GM19324 (cell line): ENCODE results near the gene ZNRF2.
"Not testable (repeated sequence)": the region's sequence is repeated elsewhere in the genome, so short reads cannot be mapped to it uniquely, and the experiment has no call there.

ENCODE experiments used
- ATAC-seq: cut with Tn5 transposase; IDR thresholded peaks from one replicate; pipeline ENCODE4 v1.9.1; 2021; ENCODE audit warnings: mild to moderate bottlenecking, moderate library complexity; ENCODE audit not compliant: unreplicated experiment, low FRiP score

Gene ZNRF2

GRCh38 chr7:30260246-30260768 is 24.1 kb upstream of the ZNRF2 start:
- no peak for ATAC-seq

- ATAC-seq = no peak
Observed at GRCh38 chr7:30263090-30263710, 21.2 kb upstream of the ZNRF2 start.

GRCh38 chr7:30264052-30264451 is 20.3 kb upstream of the ZNRF2 start:
- no peak for ATAC-seq

- not testable (repeated sequence) for ATAC-seq
Observed at GRCh38 chr7:30265189-30265588, 19.2 kb upstream of the ZNRF2 start.

GRCh38 chr7:30266686-30267085 is 17.7 kb upstream of the ZNRF2 start:
- ATAC-seq = no peak

GRCh38 chr7:30268586-30268985 is 15.8 kb upstream of the ZNRF2 start:
- ATAC-seq = no peak

- ATAC-seq = no peak
Observed at GRCh38 chr7:30269490-30269889, 14.9 kb upstream of the ZNRF2 start.

- ATAC-seq = no peak
Observed at GRCh38 chr7:30270921-30271320, 13.5 kb upstream of the ZNRF2 start.

GRCh38 chr7:30272126-30272525 is 12.3 kb upstream of the ZNRF2 start:
- ATAC-seq = no peak

- ATAC-seq = no peak
Observed at GRCh38 chr7:30273552-30273951, 10.8 kb upstream of the ZNRF2 start.

- no peak for ATAC-seq
Observed at GRCh38 chr7:30274641-30275040, 9.8 kb upstream of the ZNRF2 start.

GRCh38 chr7:30276203-30276900 is 8.0 kb upstream of the ZNRF2 start:
- no peak for ATAC-seq

- no peak for ATAC-seq
Observed at GRCh38 chr7:30278376-30278775, 6.0 kb upstream of the ZNRF2 start.

- ATAC-seq = no peak
Observed at GRCh38 chr7:30278849-30279652, 5.3 kb upstream of the ZNRF2 start.

- ATAC-seq = no peak
Observed at GRCh38 chr7:30279653-30279904, 4.8 kb upstream of the ZNRF2 start.

GRCh38 chr7:30280631-30281030 is 3.8 kb upstream of the ZNRF2 start:
- no peak for ATAC-seq

GRCh38 chr7:30281263-30281662 is 3.1 kb upstream of the ZNRF2 start:
- ATAC-seq = no peak

GRCh38 chr7:30281791-30282190 is 2.6 kb upstream of the ZNRF2 start:
- no peak for ATAC-seq

GRCh38 chr7:30282735-30283134 is 1.7 kb upstream of the ZNRF2 start:
- no peak for ATAC-seq

- peak; percentile 29 for ATAC-seq
Observed at GRCh38 chr7:30285067-30285535, 704 bp downstream of the ZNRF2 start.

- ATAC-seq = peak; percentile 17
Observed at GRCh38 chr7:30285536-30286284, 1.3 kb downstream of the ZNRF2 start.
